HG02870 (cell line): ENCODE results near the gene IGFL1.
"Not testable (repeated sequence)": the region's sequence is repeated elsewhere in the genome, so short reads cannot be mapped to it uniquely, and the experiment has no call there.

Source experiments
- ATAC-seq: cut with Tn5 transposase; IDR thresholded peaks from one replicate; pipeline ENCODE4 v1.9.1; 2021; ENCODE audit warnings: mild to moderate bottlenecking, moderate library complexity; ENCODE audit not compliant: unreplicated experiment

The IGFL1 gene

DNA sequence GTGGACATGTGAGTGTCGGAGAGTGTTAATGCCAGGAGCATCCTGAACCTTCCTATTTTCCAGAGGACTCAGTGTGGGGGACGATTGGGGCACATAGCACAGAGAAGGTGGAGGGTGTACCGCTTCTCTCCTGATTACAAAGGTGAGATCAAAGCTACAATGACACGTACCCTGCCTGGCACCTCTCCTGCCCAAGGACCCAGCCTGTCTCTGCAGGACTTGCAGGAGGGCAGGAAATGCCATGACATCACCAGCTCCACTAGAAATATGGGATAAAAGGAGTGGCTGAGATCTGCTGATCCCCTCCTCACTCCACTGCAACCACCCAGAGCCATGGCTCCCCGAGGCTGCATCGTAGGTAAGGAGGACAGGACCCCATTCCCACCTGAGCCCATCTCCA, at the start of gene IGFL1:
Gene IGFL1 (plus strand): TSS at position 301 of the 400 bp plus-strand sequence. CDS start 33 bp downstream, at position 334.
- no peak for ATAC-seq

DNA sequence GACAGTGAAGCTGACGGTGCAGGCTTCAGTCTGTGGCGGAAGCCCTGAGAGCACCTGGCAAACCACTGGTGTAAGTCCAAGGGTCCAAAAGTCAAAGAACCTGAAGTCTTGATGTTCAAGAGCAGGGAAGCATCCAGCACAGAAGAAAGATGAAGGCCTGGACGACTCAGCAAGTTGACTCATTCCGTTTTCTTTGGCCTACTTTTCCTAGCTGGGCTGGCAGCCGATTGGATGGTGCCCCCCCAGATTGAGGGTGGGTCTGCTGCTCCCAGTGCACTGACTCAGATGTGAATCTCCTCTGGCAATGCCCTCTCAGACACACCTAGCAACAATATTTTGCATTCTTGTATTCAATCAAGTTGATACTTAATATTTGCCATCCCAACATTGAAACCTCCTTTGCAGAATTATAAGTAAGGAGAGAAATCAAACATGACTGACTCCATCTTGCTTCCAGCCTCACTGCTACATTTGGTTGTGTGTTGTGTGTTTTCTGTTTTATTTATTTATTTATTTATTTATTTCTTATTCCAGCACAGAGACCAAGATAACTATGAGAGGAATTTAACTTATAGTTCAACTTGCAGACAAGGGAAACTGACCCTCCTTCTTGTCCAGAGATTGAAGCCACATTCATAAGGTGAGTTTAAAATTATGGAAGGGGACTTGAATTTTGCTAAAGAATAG, 48.7 kb upstream of the IGFL1 start:
- ATAC-seq, result no peak

DNA sequence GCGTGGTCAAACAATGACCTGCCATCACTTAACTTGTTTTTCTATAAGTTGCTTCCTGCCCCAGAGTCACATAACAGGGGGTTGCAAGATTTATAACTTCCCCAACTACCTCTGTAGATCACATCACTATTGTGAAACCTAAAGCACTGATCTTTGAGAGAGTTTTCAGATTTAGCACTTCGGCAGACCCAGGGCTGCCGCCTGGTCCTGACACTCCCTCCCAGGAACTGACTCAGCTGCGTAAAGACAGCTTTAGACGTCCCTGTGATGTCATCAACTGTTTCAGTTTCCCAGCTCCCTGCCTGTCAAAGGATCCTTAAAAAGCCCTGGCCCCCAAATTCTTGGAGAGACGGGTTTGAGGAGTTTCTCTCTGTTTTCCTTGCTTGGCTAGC, 48.2 kb upstream of the IGFL1 start:
- no peak for ATAC-seq

DNA sequence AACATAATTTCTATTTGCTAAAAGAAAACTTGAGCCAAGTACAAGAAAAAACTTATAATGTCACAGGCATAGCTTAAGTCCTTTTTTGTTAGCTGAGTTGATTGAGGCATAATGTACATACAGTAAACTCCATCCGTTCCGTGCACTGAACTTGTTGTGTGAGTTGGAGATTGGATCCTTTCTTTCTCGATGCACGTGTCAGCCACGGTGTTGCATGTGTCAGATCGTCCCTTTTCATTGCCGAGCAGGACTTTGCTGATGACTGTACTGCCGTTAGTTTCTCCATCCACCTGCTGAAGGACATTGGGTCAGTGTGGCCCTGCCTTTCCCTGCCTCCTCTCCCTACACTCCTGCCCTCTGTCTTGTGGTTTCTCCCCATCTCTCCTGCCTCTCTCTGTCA, 47.1 kb upstream of the IGFL1 start:
- ATAC-seq, result no peak

- not testable (repeated sequence) for ATAC-seq
Measured at GRCh38 chr19:46184775-46185710, 44.5 kb upstream of the IGFL1 start.

GRCh38 chr19:46186101-46186716, 43.3 kb upstream of the IGFL1 start:
- no peak for ATAC-seq

- no peak for ATAC-seq
Measured at GRCh38 chr19:46186717-46187101, 42.8 kb upstream of the IGFL1 start.

DNA sequence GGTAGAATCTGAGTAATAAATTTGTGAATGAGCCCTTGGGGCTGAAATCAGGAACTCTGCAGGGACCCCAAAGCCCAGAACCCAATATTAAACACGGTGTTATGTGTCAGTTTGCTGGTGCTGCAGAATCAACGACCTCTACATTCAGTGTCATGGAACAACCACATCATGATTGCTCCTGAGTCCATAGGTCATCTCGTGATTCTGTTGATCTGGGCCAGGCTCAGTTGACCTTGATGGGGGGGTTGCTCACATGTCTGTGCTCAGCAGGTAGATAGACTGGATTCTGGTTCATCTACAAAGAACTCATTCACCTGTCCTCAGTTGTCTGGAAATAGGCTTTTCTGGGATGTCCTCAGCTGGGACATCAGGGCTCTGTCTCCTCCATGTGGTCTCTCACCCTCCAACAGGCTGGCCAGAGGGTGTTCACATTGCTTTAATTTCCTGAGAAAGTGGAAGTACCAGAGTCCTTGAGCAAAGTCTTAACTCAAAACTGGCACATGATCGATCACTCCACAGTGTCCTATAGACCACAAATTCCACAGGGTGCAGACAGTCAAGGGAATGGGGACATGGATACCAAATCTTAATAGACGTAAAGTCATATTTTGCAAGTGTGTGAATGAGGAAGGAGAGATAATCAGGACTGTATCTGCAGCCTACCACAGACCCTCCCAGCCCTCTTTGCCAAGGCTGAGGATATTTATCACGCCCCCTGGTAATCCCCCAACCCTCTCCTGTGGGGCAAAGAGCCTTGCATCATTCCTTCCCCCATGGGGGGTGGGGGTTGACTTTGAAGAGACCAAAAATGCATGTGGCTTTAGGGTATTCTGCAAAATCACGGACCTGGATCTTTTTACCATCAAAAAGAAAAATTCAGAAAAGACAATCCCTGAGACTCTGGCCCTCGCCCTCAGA, 39.3 kb upstream of the IGFL1 start:
- no peak for ATAC-seq

- no peak for ATAC-seq
Measured at GRCh38 chr19:46191356-46191755, 38.2 kb upstream of the IGFL1 start.

GRCh38 chr19:46191972-46192371, 37.6 kb upstream of the IGFL1 start:
- no peak for ATAC-seq

- ATAC-seq, result not testable (repeated sequence)
Measured at GRCh38 chr19:46192626-46192991, 36.9 kb upstream of the IGFL1 start.

- no peak for ATAC-seq
Measured at GRCh38 chr19:46192992-46193650, 36.4 kb upstream of the IGFL1 start.

- no peak for ATAC-seq
Measured at GRCh38 chr19:46193678-46194077, 35.9 kb upstream of the IGFL1 start.

- ATAC-seq, result no peak
Measured at GRCh38 chr19:46195104-46195503, 34.4 kb upstream of the IGFL1 start.

DNA sequence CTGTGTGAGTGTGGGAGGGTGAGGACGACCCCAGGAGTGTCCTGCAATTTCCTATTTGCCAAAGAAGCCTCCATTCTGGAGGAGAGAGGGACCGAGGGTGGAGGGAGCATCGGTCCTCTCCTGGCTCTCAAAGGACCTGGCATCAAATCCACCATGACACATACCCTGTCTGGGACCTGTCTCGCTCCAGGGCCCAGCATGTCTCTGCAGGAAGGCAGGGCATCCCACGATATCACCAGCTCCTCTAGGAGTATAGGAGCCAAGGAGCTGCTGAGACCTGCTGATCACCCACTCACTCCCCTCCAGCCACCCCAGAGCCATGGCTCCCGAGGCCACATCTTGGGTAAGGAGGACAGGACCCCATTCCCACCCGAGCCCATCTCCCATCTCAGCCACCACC, 33.6 kb upstream of the IGFL1 start:
- ATAC-seq, result not testable (repeated sequence)

DNA sequence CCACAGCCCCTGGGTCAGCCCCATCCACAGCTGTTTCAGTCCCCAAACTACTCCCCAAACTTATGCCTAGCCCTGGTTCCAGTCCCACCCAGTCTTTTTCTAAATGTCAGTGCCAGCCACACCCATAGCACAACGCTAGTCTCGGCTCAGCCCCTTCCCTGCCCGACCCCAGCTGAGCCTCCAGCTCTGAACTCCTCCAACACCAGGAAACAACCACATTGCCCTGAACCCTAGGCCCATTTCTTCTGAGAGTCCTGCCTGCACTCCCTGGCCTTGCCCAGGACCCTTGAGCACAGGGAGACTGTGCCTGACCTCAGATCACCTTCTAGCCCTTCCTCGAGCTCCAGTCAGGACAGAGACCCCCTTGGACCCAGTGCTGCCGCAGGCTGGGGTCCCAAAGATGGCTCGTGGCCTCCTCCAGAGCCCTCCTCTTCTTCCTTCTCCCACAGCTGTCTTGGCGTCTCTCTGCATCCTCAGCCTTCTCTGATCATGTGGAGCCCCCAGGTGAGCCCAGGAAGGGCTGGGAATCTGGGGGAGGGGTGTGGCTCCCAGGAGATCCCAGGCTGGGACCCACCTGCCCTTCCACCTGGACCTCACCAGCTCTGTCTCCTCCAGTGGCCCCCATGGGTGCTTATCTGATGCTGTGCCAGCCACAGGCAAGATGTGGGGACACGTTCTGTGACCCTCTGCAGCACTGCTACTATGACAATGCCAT, 33.0 kb upstream of the IGFL1 start:
- ATAC-seq, result no peak

DNA sequence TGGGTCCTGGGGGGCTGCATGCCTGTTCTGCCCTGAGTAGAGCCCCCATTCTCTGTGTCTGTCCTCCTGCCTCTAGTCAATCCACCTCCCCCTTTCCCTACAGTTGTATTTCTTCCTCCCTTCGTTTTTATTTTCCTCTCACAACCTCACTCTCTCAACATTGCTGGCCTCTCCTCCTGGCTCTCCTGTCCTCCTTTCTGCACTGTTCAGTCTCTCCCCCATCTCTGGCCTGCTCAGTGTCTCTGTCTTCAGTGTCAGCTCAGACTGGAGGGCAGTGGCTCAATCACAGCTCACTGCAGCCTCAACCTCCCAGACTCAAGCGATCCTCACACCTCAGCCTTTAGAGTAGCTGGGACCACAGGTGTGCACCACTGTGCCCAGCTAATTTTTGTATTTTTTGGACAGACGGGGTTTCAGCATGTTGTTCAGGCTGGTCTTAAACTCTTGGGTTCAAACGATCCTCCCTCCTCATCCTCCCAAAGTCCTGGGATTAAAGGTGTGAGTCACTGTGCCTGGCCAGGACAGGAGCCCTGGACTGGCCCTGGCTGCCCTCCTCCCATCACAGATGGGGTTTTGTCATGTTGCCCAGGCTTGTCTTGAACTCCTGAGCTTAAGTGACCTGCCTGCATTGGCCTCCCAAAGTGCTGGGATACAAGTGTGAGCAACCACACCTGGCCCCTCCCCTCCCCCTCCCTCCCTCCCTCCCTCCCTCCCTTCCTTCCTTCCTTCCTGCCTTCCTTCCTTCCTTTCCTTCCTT, 32.0 kb upstream of the IGFL1 start:
- ATAC-seq, result no peak

GRCh38 chr19:46198756-46199155, 30.8 kb upstream of the IGFL1 start:
- ATAC-seq, result no peak
